Uterus (tissue), 4 donors: ENCODE results near the gene RRBP1. TPM values are rescaled to one million over a fixed set of nuclear protein-coding genes. Genes with fewer than 3 reads are reported as not detected.

ENCODE experiments used
- DNase-seq, 2 donors: peaks; one replicate each; pipeline ENCODE4 v3.0.0-alpha.2; 2019 to 2020
- H3K27ac ChIP-seq, 2 donors: fragments of 200-600 bp; sonication (generic); 1 replicate in 1 of 2; 2 replicates in 1 of 2; pipeline ENCODE4 v1.5.1; 2016 to 2018
- H3K27me3 ChIP-seq, 2 donors: fragments of 200-600 bp; sonication (generic); one replicate each; pipeline ENCODE4 v1.5.1; 2018 to 2019; ENCODE audit warnings: control low read depth in 1 of 2
- H3K36me3 ChIP-seq, 2 donors: fragments of 200-600 bp; sonication (generic); one replicate each; pipeline ENCODE4 v1.5.1; 2019; ENCODE audit warnings: control low read depth in 1 of 2
- H3K4me1 ChIP-seq, 2 donors: fragments of 200-600 bp; sonication (generic); one replicate each; pipeline ENCODE4 v1.5.1; 2018 to 2019; ENCODE audit warnings: control low read depth in 1 of 2
- H3K4me3 ChIP-seq, 2 donors: fragments of 200-600 bp; sonication (generic); 1 replicate in 1 of 2; 2 replicates in 1 of 2; pipeline ENCODE4 v1.5.1; 2018 to 2019; ENCODE audit warnings: mild to moderate bottlenecking in 1 of 2
- H3K9me3 ChIP-seq, 2 donors: fragments of 200-600 bp; sonication (generic); one replicate each; pipeline ENCODE4 v1.5.1; 2019; ENCODE audit warnings: control low read depth in 1 of 2
- POLR2A ChIP-seq, 2 donors: fragments of 450-650 bp; IDR thresholded peaks; one replicate each; pipeline ENCODE4 v1.6.1; 2016; ENCODE audit warnings: antibody characterized with exemption in 2 of 2, mild to moderate bottlenecking in 1 of 2, moderate library complexity in 1 of 2
- intact Hi-C: fragments of 100-400 bp; cut with DNase I; formaldehyde crosslinking; loops from one replicate; pipeline ENCODE4 v1.15.1; 2023; ENCODE audit warnings: low total_unique reads
- total RNA-seq, 4 donors: library from RNA; depleted of rRNA in 3 of 4; stranded (reverse); fragments of >200 nt in 3 of 4; gene quantifications; one replicate each; pipeline versions ENCODE4 v1.1.0 to v1.2.4, GENCODE V29; 2014 to 2023
- TF ChIP-seq, protein P1 (sequence below), 4 experiments: fragments of 200-600 bp in 2 of 4; fragments of 450-650 bp in 2 of 4; sonication (generic) in 2 of 4; IDR thresholded peaks; one replicate each; pipeline ENCODE4 v1.5.1; 2016 to 2019; ENCODE audit warnings: antibody characterized with exemption in 4 of 4, mild to moderate bottlenecking in 2 of 4, moderate library complexity in 1 of 4
- donor health status: DM: yes; HTN: yes; CAD: no.

Gene RRBP1
- total RNA-seq, 4 donors from 2014 or later, result 13.2 to 172 (median 96.9) TPM

DNA sequence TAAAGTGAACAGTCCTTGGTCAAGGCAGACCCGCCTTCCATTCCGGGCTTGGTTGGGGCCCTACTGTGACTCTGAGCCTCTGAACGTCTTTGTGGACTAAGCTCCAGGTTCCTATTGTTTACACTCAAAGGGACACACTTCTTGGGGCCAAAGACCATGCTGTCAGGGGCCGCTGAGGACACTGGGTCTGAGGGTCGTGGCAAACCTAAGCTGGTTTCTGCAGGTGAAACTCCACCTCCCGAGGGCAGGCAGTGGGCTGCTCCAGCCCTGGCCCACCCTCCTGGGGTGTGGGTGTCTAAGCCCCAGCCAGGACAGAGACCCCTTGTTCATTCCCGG lies 69.1 kb downstream of the RRBP1 start:
- peak overlapping the region; percentile 67 to 68 for H3K27ac ChIP-seq
- H3K36me3 ChIP-seq, result no peaks in the 10 kb centered on the region
- TF ChIP-seq, protein P1, sequence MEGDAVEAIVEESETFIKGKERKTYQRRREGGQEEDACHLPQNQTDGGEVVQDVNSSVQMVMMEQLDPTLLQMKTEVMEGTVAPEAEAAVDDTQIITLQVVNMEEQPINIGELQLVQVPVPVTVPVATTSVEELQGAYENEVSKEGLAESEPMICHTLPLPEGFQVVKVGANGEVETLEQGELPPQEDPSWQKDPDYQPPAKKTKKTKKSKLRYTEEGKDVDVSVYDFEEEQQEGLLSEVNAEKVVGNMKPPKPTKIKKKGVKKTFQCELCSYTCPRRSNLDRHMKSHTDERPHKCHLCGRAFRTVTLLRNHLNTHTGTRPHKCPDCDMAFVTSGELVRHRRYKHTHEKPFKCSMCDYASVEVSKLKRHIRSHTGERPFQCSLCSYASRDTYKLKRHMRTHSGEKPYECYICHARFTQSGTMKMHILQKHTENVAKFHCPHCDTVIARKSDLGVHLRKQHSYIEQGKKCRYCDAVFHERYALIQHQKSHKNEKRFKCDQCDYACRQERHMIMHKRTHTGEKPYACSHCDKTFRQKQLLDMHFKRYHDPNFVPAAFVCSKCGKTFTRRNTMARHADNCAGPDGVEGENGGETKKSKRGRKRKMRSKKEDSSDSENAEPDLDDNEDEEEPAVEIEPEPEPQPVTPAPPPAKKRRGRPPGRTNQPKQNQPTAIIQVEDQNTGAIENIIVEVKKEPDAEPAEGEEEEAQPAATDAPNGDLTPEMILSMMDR (IDR thresholded peaks at IDR 0.05), result no peak
- no peak for TF ChIP-seq POLR2A (IDR thresholded peaks at IDR 0.05)
- DNase-seq, result no peak
- no peak overlapping the region for H3K4me3 ChIP-seq
- peaks cover 0 to 30% of the 10 kb centered on the region in 2 donors for H3K4me1 ChIP-seq
- H3K9me3 ChIP-seq, result no peaks in the 10 kb centered on the region
- intact Hi-C loops, result no loop called here
- no peaks in the 10 kb centered on the region for H3K27me3 ChIP-seq

DNA sequence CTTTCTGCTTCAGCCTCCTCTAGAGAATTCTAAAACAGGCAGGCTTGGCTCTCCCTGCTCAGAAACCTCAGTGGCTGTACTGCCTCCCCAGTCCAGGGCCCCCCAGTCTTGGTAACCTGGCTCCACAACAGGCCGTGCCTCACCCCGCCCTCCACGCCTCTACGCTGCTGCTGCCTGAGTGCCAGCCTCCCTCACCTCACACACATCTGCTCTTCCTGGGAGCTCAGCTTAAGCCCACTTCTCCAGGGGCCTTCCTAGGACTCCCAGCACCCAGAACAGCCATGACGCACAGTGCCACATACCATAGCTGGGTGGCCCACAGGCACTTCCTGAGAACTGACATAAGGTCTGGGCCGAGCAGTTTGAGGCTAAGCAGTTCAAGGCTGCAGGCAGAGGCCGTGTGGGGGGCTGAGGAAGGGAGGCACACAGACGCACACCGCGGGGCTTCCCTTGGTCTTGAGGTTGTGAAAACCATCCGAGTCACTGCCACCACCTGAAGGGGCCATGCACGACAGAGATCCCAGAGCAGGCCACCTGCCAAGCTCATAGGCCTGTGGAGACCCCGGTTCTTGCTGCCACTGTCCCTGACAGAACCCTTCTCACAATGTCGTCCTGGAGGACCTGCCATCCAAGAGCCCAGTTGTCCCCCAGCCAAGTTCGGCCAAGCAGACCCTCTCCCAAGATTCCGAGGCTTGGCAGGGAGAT lies 69.6 kb downstream of the RRBP1 start:
- H3K4me1 ChIP-seq, result peaks cover 0 to 30% of the 10 kb centered on the region in 2 donors
- H3K9me3 ChIP-seq, result no peaks in the 10 kb centered on the region
- intact Hi-C loops, result no loop called here
- no peak overlapping the region for H3K4me3 ChIP-seq
- no peak for TF ChIP-seq POLR2A (IDR thresholded peaks at IDR 0.05)
- TF ChIP-seq, protein P1 (IDR thresholded peaks at IDR 0.05), result no peak
- no peaks in the 10 kb centered on the region for H3K36me3 ChIP-seq
- no peak for DNase-seq
- H3K27ac ChIP-seq, result peak overlapping the region; percentile 67 to 68
- H3K27me3 ChIP-seq, result no peaks in the 10 kb centered on the region

DNA sequence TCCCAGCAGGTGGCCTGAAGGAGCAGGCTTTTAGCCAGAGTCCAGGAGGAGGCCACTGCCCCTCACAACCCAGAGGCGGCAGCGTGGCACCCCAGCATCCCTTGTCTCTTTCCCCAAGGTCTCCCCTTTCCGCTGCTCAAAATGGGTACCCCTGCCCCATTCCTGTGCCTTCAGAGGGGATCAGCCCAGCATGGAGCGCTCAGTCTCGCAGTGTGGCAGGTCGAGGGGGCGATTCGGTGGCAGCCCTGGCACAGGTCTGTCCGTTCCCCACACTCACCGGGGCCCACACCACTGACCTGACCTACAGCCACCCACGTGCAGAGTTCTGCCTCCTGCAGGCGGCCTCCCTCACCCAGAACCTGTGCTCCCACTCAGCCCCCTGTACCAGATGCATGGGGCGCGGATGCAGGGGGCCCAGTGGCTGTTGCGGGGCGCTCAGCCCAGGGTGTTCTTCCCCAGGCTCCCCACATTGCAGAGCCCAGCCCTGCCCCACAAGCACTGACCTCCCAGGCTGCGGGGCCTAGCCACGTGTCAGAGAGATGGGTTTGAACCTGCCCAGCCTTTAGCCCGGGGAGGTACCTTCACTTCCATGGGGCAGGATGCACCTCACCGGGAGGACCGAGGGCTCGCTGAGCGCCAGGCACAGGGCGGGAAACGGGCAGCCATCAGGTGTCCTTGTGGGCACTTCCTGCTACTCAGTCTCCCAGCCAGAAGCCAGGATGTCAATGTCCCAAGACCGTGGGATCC lies 70.3 kb downstream of the RRBP1 start:
- DNase-seq, result no peak
- H3K36me3 ChIP-seq, result no peaks in the 10 kb centered on the region
- TF ChIP-seq, protein P1 (IDR thresholded peaks at IDR 0.05), result peak in 2 of 4 experiments; percentile 25 to 38
- TF ChIP-seq POLR2A (IDR thresholded peaks at IDR 0.05), result no peak
- H3K4me3 ChIP-seq, result no peak overlapping the region
- H3K27me3 ChIP-seq, result no peaks in the 10 kb centered on the region
- H3K9me3 ChIP-seq, result no peaks in the 10 kb centered on the region
- intact Hi-C loops, result no loop called here
- H3K27ac ChIP-seq, result peak overlapping the region; percentile 67 to 68
- H3K4me1 ChIP-seq, result peaks cover 0 to 30% of the 10 kb centered on the region in 2 donors

DNA sequence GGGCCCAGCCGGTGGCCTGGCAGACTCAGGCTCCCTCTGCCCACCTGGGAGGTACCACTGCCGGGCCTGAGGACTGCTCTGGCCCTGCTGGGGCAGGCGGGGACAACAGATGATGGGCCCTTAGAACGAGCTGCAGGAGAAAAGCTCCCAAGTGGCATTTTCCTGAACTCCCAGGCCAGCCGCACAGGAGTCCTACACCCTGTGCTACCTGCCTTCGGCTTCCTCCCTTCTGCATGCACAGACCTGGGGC lies 70.8 kb downstream of the RRBP1 start:
- Histone ChIP-seq H3K4me3 (no peak overlapping the region), H3K27me3 (no peaks in the 10 kb centered on the region), H3K27ac (peak overlapping the region; percentile 67 to 68), H3K36me3 (no peaks in the 10 kb centered on the region), H3K4me1 (peaks cover 0 to 30% of the 10 kb centered on the region in 2 donors), H3K9me3 (no peaks in the 10 kb centered on the region)
- TF ChIP-seq POLR2A (IDR thresholded peaks at IDR 0.05), result no peak
- TF ChIP-seq, protein P1 (IDR thresholded peaks at IDR 0.05), result no peak
- no peak for DNase-seq
- intact Hi-C loops, result no loop called here

DNA sequence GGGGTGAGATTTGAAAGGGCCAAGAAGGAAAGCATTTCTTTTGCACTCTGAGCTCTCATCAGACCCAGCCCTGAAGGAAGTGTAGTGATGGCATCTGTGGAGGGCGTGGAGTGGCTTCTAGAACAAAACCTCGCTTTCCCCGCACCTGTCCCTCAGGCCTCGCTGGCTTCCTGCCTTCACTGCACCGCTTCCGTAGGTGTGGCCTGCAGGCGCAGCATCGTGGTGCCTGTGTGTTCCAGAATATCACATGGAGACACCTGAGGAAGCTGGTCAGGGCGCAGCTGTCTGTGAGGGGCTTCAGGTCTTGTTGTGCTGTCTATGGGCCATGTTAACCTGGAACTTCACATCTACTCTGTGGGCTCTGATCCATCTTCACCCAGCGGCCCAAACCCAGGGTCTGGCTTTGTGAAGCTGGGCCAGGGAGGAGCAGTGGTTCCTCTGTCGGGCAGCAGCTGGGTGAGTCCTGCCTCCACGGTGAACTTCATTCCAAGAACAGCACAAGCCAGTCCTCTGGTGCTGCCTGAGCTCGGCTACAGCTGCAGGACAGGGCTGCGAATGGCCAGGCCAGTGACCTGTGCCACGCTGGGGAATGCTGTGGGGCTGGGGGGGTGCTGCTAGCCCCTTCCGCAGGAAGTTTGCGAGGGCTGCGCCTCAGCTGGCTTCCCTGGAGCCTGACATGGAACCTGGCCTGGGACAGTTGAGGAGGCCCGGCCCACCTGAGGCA lies 71.3 kb downstream of the RRBP1 start:
- H3K27me3 ChIP-seq, result no peaks in the 10 kb centered on the region
- no peaks in the 10 kb centered on the region for H3K36me3 ChIP-seq
- H3K9me3 ChIP-seq, result no peaks in the 10 kb centered on the region
- no peak for DNase-seq
- H3K4me1 ChIP-seq, result peaks cover 0 to 30% of the 10 kb centered on the region in 2 donors
- H3K4me3 ChIP-seq, result no peak overlapping the region
- TF ChIP-seq, protein P1 (IDR thresholded peaks at IDR 0.05), result no peak
- H3K27ac ChIP-seq, result peak overlapping the region; percentile 67 to 68
- intact Hi-C loops, result no loop called here
